Large intestine (tissue), 1 donor: Measurements from ENCODE around the gene DHX58. TPM values are rescaled to one million over a fixed set of nuclear protein-coding genes. Genes with fewer than 3 reads are reported as not detected.

ENCODE experiments used
- polyA plus RNA-seq: library from polyadenylated mRNA; unstranded; fragments of 120-200 nt; gene quantifications from one replicate; pipeline ENCODE4 v1.2.1, GENCODE V29; 2013

Gene DHX58
- polyA plus RNA-seq, 1 donor, result 11.8 TPM

Other genes with a start within 250 kb of the DHX58 start
- 5.6 TPM for gene KLHL11, start 247.3 kb downstream of the DHX58 start, polyA plus RNA-seq
- 99.7 TPM for gene ACLY, start 193.8 kb downstream of the DHX58 start, polyA plus RNA-seq
- 0.87 TPM for gene ODAD4, start 182.1 kb downstream of the DHX58 start, polyA plus RNA-seq
- gene CNP, start 145.9 kb downstream of the DHX58 start, polyA plus RNA-seq, result 47.6 TPM
- 93.0 TPM for gene DNAJC7, start 95.3 kb downstream of the DHX58 start, polyA plus RNA-seq
- gene NKIRAS2, start 92.6 kb downstream of the DHX58 start, polyA plus RNA-seq, result 42.8 TPM
- gene C17orf113, start 62.1 kb downstream of the DHX58 start, polyA plus RNA-seq, result 2.4 TPM
- gene ZNF385C, start 14.2 kb downstream of the DHX58 start, polyA plus RNA-seq, result 1.4 TPM
- 49.1 TPM for gene KAT2A, start 8.7 kb upstream of the DHX58 start, polyA plus RNA-seq
- 0.40 TPM for gene HSPB9, start 10.1 kb upstream of the DHX58 start, polyA plus RNA-seq
- 182 TPM for gene RAB5C, start 42.3 kb upstream of the DHX58 start, polyA plus RNA-seq
- 0.36 TPM for gene KCNH4, start 68.4 kb upstream of the DHX58 start, polyA plus RNA-seq
- gene HCRT, start 72.7 kb upstream of the DHX58 start, polyA plus RNA-seq, result 0.13 TPM
- gene GHDC, start 81.8 kb upstream of the DHX58 start, polyA plus RNA-seq, result 30.1 TPM
- gene STAT5B, start 163.7 kb upstream of the DHX58 start, polyA plus RNA-seq, result 57.7 TPM
- gene STAT5A, start 175.8 kb upstream of the DHX58 start, polyA plus RNA-seq, result 14.2 TPM